Vagina (tissue), 2 donors: ENCODE data around the gene HS6ST2. TPM values are rescaled to one million over a fixed set of nuclear protein-coding genes. Genes with fewer than 3 reads are reported as not detected.

Experiments
- DNase-seq, 2 donors: peaks; one replicate each; pipeline ENCODE4 v3.0.0-alpha.2; 2017; ENCODE audit errors: extremely low spot score in 2 of 2
- H3K27ac ChIP-seq: fragments of 200-600 bp; sonication (generic); one replicate; pipeline ENCODE4 v1.5.1; 2019
- H3K27me3 ChIP-seq: fragments of 200-600 bp; sonication (generic); one replicate; pipeline ENCODE4 v1.5.1; 2019
- H3K36me3 ChIP-seq, 2 donors: fragments of 200-600 bp; sonication (generic); one replicate each; pipeline ENCODE4 v1.5.1; 2017 to 2019
- H3K4me1 ChIP-seq: fragments of 200-600 bp; sonication (generic); one replicate; pipeline ENCODE4 v1.5.1; 2019
- H3K4me3 ChIP-seq, 2 donors: fragments of 200-600 bp; sonication (generic); 1 replicate in 1 of 2; 2 replicates in 1 of 2; pipeline ENCODE4 v1.5.1; 2016 to 2019
- H3K9me3 ChIP-seq: fragments of 200-600 bp; sonication (generic); one replicate; pipeline ENCODE4 v1.5.1; 2019
- POLR2A ChIP-seq, 2 donors: fragments of 450-650 bp; IDR thresholded peaks; one replicate each; pipeline ENCODE4 v1.6.1; 2017; ENCODE audit warnings: antibody characterized with exemption in 2 of 2, mild to moderate bottlenecking in 2 of 2, moderate library complexity in 2 of 2
- POLR2AphosphoS5 ChIP-seq, 2 donors: sonication (generic); formaldehyde crosslinking; IDR thresholded peaks; one replicate each; pipeline ENCODE4 v1.9.0; 2017; ENCODE audit warnings: antibody characterized with exemption in 2 of 2, mild to moderate bottlenecking in 2 of 2, low read depth in 1 of 2; ENCODE audit not compliant: insufficient read depth in 1 of 2
- intact Hi-C: fragments of 100-400 bp; cut with DNase I; formaldehyde crosslinking; loops from one replicate; pipeline ENCODE4 v1.15.1; 2023
- total RNA-seq: library from RNA; depleted of rRNA; stranded (reverse); fragments of >200 nt; gene quantifications from one replicate; pipeline ENCODE4 v1.2.3, GENCODE V29; 2016
- TF ChIP-seq, protein P1 (sequence below), 3 experiments: fragments of 450-650 bp in 2 of 3; fragments of 200-600 bp in 1 of 3; sonication (generic) in 1 of 3; IDR thresholded peaks; one replicate each; pipeline ENCODE4 v1.5.1; 2017 to 2019; ENCODE audit warnings: antibody characterized with exemption in 3 of 3, mild to moderate bottlenecking in 2 of 3, moderate library complexity in 2 of 3

Gene HS6ST2
- total RNA-seq, 1 donor from 2014 or later, result 0.74 TPM

DNA sequence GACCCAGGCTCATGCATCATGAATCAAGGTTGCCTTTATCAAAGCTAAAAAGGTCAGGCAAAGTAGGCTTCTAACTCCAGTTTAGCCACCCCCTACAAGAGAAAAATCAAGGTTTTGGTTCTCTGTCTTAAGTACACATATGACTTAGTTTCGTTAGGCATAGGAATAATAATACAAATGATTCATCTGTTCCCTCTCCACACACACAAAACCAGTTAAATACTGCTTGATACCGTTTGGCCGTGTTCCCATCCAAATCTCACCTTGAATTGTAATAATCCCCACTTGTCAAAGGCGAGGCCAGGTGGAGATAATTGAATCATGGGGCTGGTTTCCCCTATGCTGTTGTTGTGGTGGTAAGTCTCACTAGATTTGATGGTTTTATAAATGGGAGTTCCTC is 226.2 kb downstream of the HS6ST2 start:
- H3K27me3 ChIP-seq, result no peaks in the 10 kb centered on the region
- no peak overlapping the region for H3K4me3 ChIP-seq
- no peak overlapping the region for H3K27ac ChIP-seq
- intact Hi-C loops, result no loop called here
- H3K9me3 ChIP-seq, result no peaks in the 10 kb centered on the region
- TF ChIP-seq POLR2A (IDR thresholded peaks at IDR 0.05) (no peak), POLR2AphosphoS5 (IDR thresholded peaks at IDR 0.05; ENCODE audit: insufficient read depth in 1 of 2, low read depth in 1 of 2) (no peak)
- TF ChIP-seq, protein P1, sequence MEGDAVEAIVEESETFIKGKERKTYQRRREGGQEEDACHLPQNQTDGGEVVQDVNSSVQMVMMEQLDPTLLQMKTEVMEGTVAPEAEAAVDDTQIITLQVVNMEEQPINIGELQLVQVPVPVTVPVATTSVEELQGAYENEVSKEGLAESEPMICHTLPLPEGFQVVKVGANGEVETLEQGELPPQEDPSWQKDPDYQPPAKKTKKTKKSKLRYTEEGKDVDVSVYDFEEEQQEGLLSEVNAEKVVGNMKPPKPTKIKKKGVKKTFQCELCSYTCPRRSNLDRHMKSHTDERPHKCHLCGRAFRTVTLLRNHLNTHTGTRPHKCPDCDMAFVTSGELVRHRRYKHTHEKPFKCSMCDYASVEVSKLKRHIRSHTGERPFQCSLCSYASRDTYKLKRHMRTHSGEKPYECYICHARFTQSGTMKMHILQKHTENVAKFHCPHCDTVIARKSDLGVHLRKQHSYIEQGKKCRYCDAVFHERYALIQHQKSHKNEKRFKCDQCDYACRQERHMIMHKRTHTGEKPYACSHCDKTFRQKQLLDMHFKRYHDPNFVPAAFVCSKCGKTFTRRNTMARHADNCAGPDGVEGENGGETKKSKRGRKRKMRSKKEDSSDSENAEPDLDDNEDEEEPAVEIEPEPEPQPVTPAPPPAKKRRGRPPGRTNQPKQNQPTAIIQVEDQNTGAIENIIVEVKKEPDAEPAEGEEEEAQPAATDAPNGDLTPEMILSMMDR (IDR thresholded peaks at IDR 0.05), result no peak
- no peaks in the 10 kb centered on the region for H3K36me3 ChIP-seq
- no peaks in the 10 kb centered on the region for H3K4me1 ChIP-seq
- peak in 1 of 2 donors; percentile 22 for DNase-seq

DNA sequence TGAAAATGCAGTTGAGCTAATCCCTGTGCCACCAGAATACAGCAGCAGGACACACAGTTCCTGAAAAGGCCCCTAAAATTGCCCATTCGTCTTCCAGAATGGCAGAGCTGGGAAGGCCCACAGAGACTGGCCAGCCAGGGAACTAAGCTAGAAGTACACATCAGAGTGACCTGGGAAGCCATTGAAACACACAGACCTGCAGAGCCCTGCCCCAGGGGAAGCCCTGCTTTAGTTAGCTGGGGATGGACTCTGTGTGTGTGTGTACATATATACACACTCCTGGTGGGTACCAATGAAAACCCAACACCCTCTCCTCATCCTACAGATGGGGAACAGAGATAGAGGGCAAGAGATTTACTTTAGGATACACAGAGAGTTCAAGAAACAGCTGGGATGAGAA is 227.7 kb downstream of the HS6ST2 start:
- Histone ChIP-seq H3K27ac (no peak overlapping the region), H3K4me1 (no peaks in the 10 kb centered on the region), H3K9me3 (no peaks in the 10 kb centered on the region), H3K36me3 (no peaks in the 10 kb centered on the region), H3K4me3 (no peak overlapping the region), H3K27me3 (no peaks in the 10 kb centered on the region)
- intact Hi-C loops, result no loop called here
- peak in 1 of 2 donors; percentile 54 for DNase-seq
- TF ChIP-seq POLR2A (IDR thresholded peaks at IDR 0.05) (no peak), POLR2AphosphoS5 (IDR thresholded peaks at IDR 0.05; ENCODE audit: insufficient read depth in 1 of 2, low read depth in 1 of 2) (no peak)
- TF ChIP-seq, protein P1 (IDR thresholded peaks at IDR 0.05), result no peak

DNA sequence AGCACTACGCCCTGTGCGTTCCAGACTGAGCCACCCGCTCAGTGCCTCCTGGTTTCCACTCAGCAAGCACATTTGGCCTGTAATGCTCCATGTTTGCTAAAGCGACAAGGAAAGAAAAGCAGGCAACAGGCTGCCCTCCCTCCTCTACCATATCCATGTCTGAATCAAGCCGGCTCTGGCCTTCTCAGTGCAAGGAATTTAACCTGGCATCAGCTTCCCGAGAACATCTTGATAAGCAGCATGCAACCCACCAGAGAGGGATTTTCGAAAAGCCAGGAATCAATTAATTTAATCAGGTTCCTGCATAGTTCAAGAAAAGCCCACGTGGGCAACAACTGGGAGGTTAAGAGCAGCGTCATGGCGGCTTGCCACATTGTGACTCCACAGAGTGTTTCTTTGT is 228.2 kb downstream of the HS6ST2 start:
- no peaks in the 10 kb centered on the region for H3K9me3 ChIP-seq
- no peak overlapping the region for H3K27ac ChIP-seq
- intact Hi-C loops, result no loop called here
- H3K36me3 ChIP-seq, result no peaks in the 10 kb centered on the region
- no peaks in the 10 kb centered on the region for H3K4me1 ChIP-seq
- no peaks in the 10 kb centered on the region for H3K27me3 ChIP-seq
- H3K4me3 ChIP-seq, result no peak overlapping the region
- TF ChIP-seq POLR2A (IDR thresholded peaks at IDR 0.05) (no peak), POLR2AphosphoS5 (IDR thresholded peaks at IDR 0.05; ENCODE audit: insufficient read depth in 1 of 2, low read depth in 1 of 2) (no peak)
- TF ChIP-seq, protein P1 (IDR thresholded peaks at IDR 0.05), result no peak
- DNase-seq, result peak in 1 of 2 donors; percentile 76

DNA sequence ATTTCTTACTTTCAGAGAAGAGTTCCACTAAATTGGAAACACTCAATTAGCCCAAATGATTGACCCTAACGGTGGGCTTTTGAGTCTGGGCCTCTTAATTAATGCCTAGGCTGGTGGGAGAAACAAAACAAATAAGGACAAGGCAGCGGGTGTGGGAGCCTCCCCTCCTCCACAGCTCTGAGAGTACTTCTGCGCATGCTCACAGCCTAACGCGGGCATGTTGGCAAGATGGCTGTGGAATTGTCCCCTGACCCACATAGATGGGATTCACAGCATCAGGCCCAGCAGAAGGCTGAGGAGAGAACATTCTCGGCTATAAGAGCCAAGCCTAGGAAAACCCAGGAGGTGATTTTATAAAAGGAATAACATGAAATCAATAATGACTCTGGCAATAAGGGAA is 230.1 kb downstream of the HS6ST2 start:
- H3K36me3 ChIP-seq, result no peaks in the 10 kb centered on the region
- TF ChIP-seq, protein P1 (IDR thresholded peaks at IDR 0.05), result no peak
- no peak for TF ChIP-seq POLR2A (IDR thresholded peaks at IDR 0.05)
- TF ChIP-seq POLR2AphosphoS5 (IDR thresholded peaks at IDR 0.05; ENCODE audit: insufficient read depth in 1 of 2, low read depth in 1 of 2), result no peak
- no peaks in the 10 kb centered on the region for H3K9me3 ChIP-seq
- no peak overlapping the region for H3K27ac ChIP-seq
- peak in 1 of 2 donors; percentile 29 for DNase-seq
- intact Hi-C loops, result no loop called here
- H3K27me3 ChIP-seq, result no peaks in the 10 kb centered on the region
- H3K4me3 ChIP-seq, result no peak overlapping the region
- no peaks in the 10 kb centered on the region for H3K4me1 ChIP-seq

DNA sequence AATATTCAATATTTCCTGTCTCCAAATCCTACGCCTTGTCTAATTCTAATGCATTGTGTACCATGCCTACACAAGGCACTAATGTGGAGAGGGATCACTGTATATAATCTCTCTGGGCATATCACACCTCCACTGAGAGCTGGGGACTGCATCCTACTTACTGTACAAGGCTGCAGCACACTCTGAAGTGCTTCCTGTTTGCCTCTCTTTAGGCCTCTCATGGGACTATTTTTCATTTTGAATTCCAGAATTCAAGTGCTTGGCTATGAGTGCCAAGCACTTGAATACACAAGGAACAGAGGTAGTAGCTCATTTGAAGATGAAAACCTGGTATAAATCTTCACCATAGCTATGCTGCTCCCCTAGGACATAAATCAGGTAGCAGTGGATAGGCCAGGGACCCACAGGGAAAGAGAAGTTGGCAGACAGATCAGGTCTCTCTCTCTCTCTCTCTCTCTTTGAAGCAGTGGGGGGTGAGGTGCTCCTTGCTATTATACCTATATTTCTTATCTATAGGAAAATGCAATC is 239.9 kb downstream of the HS6ST2 start:
- no peak for DNase-seq
- Histone ChIP-seq H3K27ac (no peak overlapping the region), H3K9me3 (no peaks in the 10 kb centered on the region), H3K27me3 (no peaks in the 10 kb centered on the region), H3K36me3 (no peaks in the 10 kb centered on the region), H3K4me3 (no peak overlapping the region), H3K4me1 (no peaks in the 10 kb centered on the region)
- TF ChIP-seq POLR2AphosphoS5 (IDR thresholded peaks at IDR 0.05; ENCODE audit: insufficient read depth in 1 of 2, low read depth in 1 of 2), result no peak
- no peak for TF ChIP-seq POLR2A (IDR thresholded peaks at IDR 0.05)
- TF ChIP-seq, protein P1 (IDR thresholded peaks at IDR 0.05), result no peak
- intact Hi-C loops, result no loop called here
